HCT116 (cell line): ENCODE data around the gene ZC3H12D. TPM values are rescaled to one million over a fixed set of nuclear protein-coding genes. Genes with fewer than 3 reads are reported as not detected.

ENCODE experiments used
- ATAC-seq: fragments of 200-7000 bp; cut with Tn5 transposase; 2 replicates; pipeline ENCODE4 v1.9.1; 2020; ENCODE audit warnings: mild to moderate bottlenecking, moderate library complexity
- BruUV-seq: library from RNA; stranded (reverse); fragments of 400-500 nt; replicated peaks from 2 replicates; lab custom pipeline; 2021; lab: Mats Ljungman, UMichigan
- CTCF ChIA-PET: fragments of 300-600 bp; sonication (Branson Sonifier 250); formaldehyde crosslinking; loops from one replicate; lab custom pipeline; 2021; ENCODE audit warnings: antibody characterized with exemption; lab: Charles Lee
- POLR2A ChIA-PET: fragments of 300-600, 350-600 bp; sonication (Branson Sonifier 250); formaldehyde crosslinking; loops from one replicate; lab custom pipeline; 2021; ENCODE audit warnings: antibody characterized with exemption; lab: Charles Lee
- RAD21 ChIA-PET, 2 experiments: fragments of 300-600 bp; sonication (Branson Sonifier 250); formaldehyde crosslinking; loops; one replicate each; lab custom pipeline; 2023; ENCODE audit warnings: low total read pairs in 2 of 2; ENCODE audit not compliant: uncharacterized antibody in 2 of 2, unreplicated experiment in 2 of 2, low non-redundant PET in 1 of 2; lab: Charles Lee
- DNase-seq: peaks from one replicate; pipeline ENCODE4 v3.0.0-alpha.2; 2010; ENCODE audit warnings: low read depth, low spot score
- H2AFZ ChIP-seq: fragments of 200-600 bp; shearing (Covaris generic), sonication (generic); 2 replicates; pipeline ENCODE4 v1.6.1; 2017; ENCODE audit warnings: low read depth, mixed run types, mixed read lengths, antibody characterized with exemption, low read length; ENCODE audit not compliant: poor library complexity, severe bottlenecking
- H3K27ac ChIP-seq: 2 replicates; pipeline ENCODE4 v1.5.1; 2012; ENCODE audit warnings: low read depth, low read length
- H3K27me3 ChIP-seq: fragments of 200-600 bp; sonication (generic); 2 replicates; pipeline ENCODE4 v1.6.1; 2016; ENCODE audit warnings: mixed run types, low read length, mixed read lengths; ENCODE audit not compliant: insufficient read depth
- H3K36me3 ChIP-seq, 2 experiments: fragments of 200-500 bp in 1 of 2; fragments of 200-600 bp in 1 of 2; sonication (Bioruptor generic) in 1 of 2; sonication (generic) in 1 of 2; 2 replicates each; pipeline versions ENCODE4 v1.5.1 to v1.6.1; 2014 to 2016; ENCODE audit warnings: low read length in 2 of 2, inconsistent platforms in 1 of 2, mixed read lengths in 1 of 2, mixed run types in 1 of 2; ENCODE audit not compliant: insufficient read depth in 2 of 2, control insufficient read depth in 1 of 2
- H3K4me1 ChIP-seq, 2 experiments: fragments of 200-600 bp in 1 of 2; sonication (generic) in 1 of 2; 2 replicates each; pipeline versions ENCODE4 v1.5.1 to v1.6.1; 2012 to 2017; ENCODE audit warnings: low read length in 2 of 2, inconsistent platforms in 1 of 2, mild to moderate bottlenecking in 1 of 2, mixed read lengths in 1 of 2, mixed run types in 1 of 2, moderate library complexity in 1 of 2; ENCODE audit not compliant: insufficient read depth in 2 of 2, control insufficient read depth in 1 of 2
- H3K4me2 ChIP-seq: fragments of 200-600 bp; sonication (generic); 2 replicates; pipeline ENCODE4 v1.6.1; 2017; ENCODE audit warnings: mixed run types, low read length, mixed read lengths
- H3K4me3 ChIP-seq, 2 experiments: fragments of 200-600 bp in 1 of 2; sonication (generic) in 1 of 2; replicated peaks in 1 of 2; 2 replicates each; pipeline ENCODE4 v1.5.1; 2011 to 2016; ENCODE audit warnings: low read length in 2 of 2, control low read depth in 1 of 2, low read depth in 1 of 2, mild to moderate bottlenecking in 1 of 2, mixed read lengths in 1 of 2, mixed run types in 1 of 2
- H3K79me2 ChIP-seq: fragments of 200-600 bp; sonication (generic); 2 replicates; pipeline ENCODE4 v1.6.1; 2017; ENCODE audit warnings: mild to moderate bottlenecking, mixed run types, low read length, moderate library complexity, mixed read lengths; ENCODE audit not compliant: insufficient read depth
- H3K9ac ChIP-seq: fragments of 200-600 bp; sonication (generic); 2 replicates; pipeline ENCODE4 v1.6.1; 2016; ENCODE audit warnings: low read length, mixed read lengths
- H3K9me2 ChIP-seq: fragments of 200-600 bp; sonication (generic), shearing (Covaris generic); 2 replicates; pipeline ENCODE4 v1.6.1; 2017; ENCODE audit warnings: mixed run types, mild to moderate bottlenecking, moderate library complexity; ENCODE audit not compliant: insufficient read depth
- H3K9me3 ChIP-seq, 2 experiments: fragments of 200-500 bp in 1 of 2; fragments of 200-600 bp in 1 of 2; sonication (Bioruptor generic) in 1 of 2; sonication (generic) in 1 of 2; 2 replicates each; pipeline ENCODE4 v1.6.1; 2014 to 2017; ENCODE audit warnings: low read length in 2 of 2, mixed read lengths in 2 of 2, inconsistent platforms in 1 of 2, low read depth in 1 of 2, mild to moderate bottlenecking in 1 of 2, mixed run types in 1 of 2, moderate library complexity in 1 of 2; ENCODE audit not compliant: control insufficient read depth in 1 of 2, insufficient read depth in 1 of 2
- H4K20me1 ChIP-seq: fragments of 200-600 bp; sonication (generic), shearing (Covaris generic); 2 replicates; pipeline ENCODE4 v1.6.1; 2017; ENCODE audit warnings: mixed run types, mild to moderate bottlenecking, moderate library complexity; ENCODE audit not compliant: insufficient read depth
- CBX3 ChIP-seq: IDR thresholded peaks from 2 replicates; pipeline ENCODE4 v1.6.1; 2012; ENCODE audit warnings: low read depth
- CEBPB ChIP-seq: IDR thresholded peaks from 2 replicates; pipeline ENCODE4 v1.6.1; 2012; ENCODE audit warnings: low read depth
- EGR1 ChIP-seq: IDR thresholded peaks from 2 replicates; pipeline ENCODE4 v1.6.1; 2012; ENCODE audit warnings: low read depth
- EZH2 ChIP-seq: fragments of 200-600 bp; sonication (generic); IDR thresholded peaks from 2 replicates; pipeline ENCODE4 v1.6.1; 2017; ENCODE audit warnings: antibody characterized with exemption, mixed run types
- EZH2phosphoT487 ChIP-seq: fragments of 200-600 bp; IDR thresholded peaks from 2 replicates; pipeline ENCODE4 v1.6.1; 2018; ENCODE audit warnings: antibody characterized with exemption, borderline replicate concordance
- MAX ChIP-seq: IDR thresholded peaks from 2 replicates; pipeline ENCODE4 v1.6.1; 2012
- POLR2A ChIP-seq: IDR thresholded peaks from 2 replicates; pipeline ENCODE4 v1.7.0; 2011; ENCODE audit warnings: borderline replicate concordance; ENCODE audit not compliant: insufficient read depth, insufficient read length; ENCODE audit errors: extremely low read depth
- POLR2AphosphoS5 ChIP-seq: IDR thresholded peaks from 2 replicates; pipeline ENCODE4 v1.6.1; 2011; ENCODE audit warnings: mild to moderate bottlenecking, low read depth, low read length, moderate library complexity
- RAD21 ChIP-seq: IDR thresholded peaks from 2 replicates; pipeline ENCODE4 v1.6.1; 2012; ENCODE audit warnings: low read depth, mild to moderate bottlenecking
- REST ChIP-seq: IDR thresholded peaks from 2 replicates; pipeline ENCODE4 v1.6.1; 2012; ENCODE audit warnings: low read depth
- SP1 ChIP-seq: IDR thresholded peaks from 2 replicates; pipeline ENCODE4 v1.6.1; 2012; ENCODE audit warnings: low read depth
- TCF7L2 ChIP-seq: IDR thresholded peaks from 2 replicates; pipeline ENCODE4 v1.7.0; 2011; ENCODE audit warnings: borderline replicate concordance, inconsistent platforms; ENCODE audit not compliant: insufficient read depth, insufficient read length; ENCODE audit errors: extremely low read depth
- YY1 ChIP-seq: IDR thresholded peaks from 2 replicates; pipeline ENCODE4 v1.6.1; 2011; ENCODE audit warnings: low read length, low read depth, moderate library complexity, mild to moderate bottlenecking; ENCODE audit not compliant: insufficient replicate concordance; ENCODE audit errors: extremely low read depth
- ZFX ChIP-seq: fragments of 450-650 bp; IDR thresholded peaks from 2 replicates; pipeline ENCODE4 v1.6.1; 2017
- intact Hi-C: fragments of 100-400 bp; cut with micrococcal nuclease; formaldehyde crosslinking; loops from 2 replicates; pipeline ENCODE4 v1.10.0; 2022
- total RNA-seq: library from RNA; stranded (reverse); gene quantifications from one replicate; pipeline ENCODE4 v1.2.1, GENCODE V29; 2021; ENCODE audit not compliant: unreplicated experiment

Gene ZC3H12D
- total RNA-seq, 1 experiment from 2014 or later: 0.30 TPM

- H3K27me3 ChIP-seq: no peaks in the 10 kb centered on the region
- RAD21 ChIA-PET: interaction anchor here in 1 of 2 experiments (1.0 kb wide), 1 partner anchor 352 kb away, joined by 3 read pairs; no protein-coding TSS in a partner anchor
- H4K20me1 ChIP-seq: no peaks in the 10 kb centered on the region
- H3K79me2 ChIP-seq: no peaks in the 10 kb centered on the region
- TF ChIP-seq EZH2: no peak
- no peak for TF ChIP-seq CEBPB
- TF ChIP-seq TCF7L2: no peak
- TF ChIP-seq SP1: no peak
- TF ChIP-seq POLR2A: no peak
- no peak for TF ChIP-seq EGR1
- TF ChIP-seq POLR2AphosphoS5: no peak
- no peak for TF ChIP-seq ZFX
- TF ChIP-seq EZH2phosphoT487: no peak
- no peak for TF ChIP-seq CBX3
- no peak for TF ChIP-seq YY1
- no peak for TF ChIP-seq MAX
- no peak for TF ChIP-seq RAD21
- no peak for TF ChIP-seq REST
- H3K4me1 ChIP-seq: peaks cover 0 to 7% of the 10 kb centered on the region in 2 experiments; a peak in 2 of 4 replicates
- H3K27ac ChIP-seq: no peak overlapping the region
- BruUV-seq: no TSS peak
- POLR2A ChIA-PET: no interaction called here
- no peaks in the 10 kb centered on the region for H3K9me3 ChIP-seq
- H3K4me3 ChIP-seq: no peak overlapping the region
- DNase-seq (no peak), ATAC-seq (no peak)
- intact Hi-C loops: loop anchor here (2.0 to 5.0 kb wide), 3 partner anchors 83 to 875 kb away; no protein-coding TSS in a partner anchor
- H2AFZ ChIP-seq: no peak overlapping the region
- H3K9ac ChIP-seq: no peak overlapping the region
- H3K4me2 ChIP-seq: no peak overlapping the region
- CTCF ChIA-PET: interaction anchor here (1.0 kb wide), 1 partner anchor 405 kb away, joined by 3 read pairs; no protein-coding TSS in a partner anchor
- H3K9me2 ChIP-seq: no peaks in the 10 kb centered on the region
- no peaks in the 10 kb centered on the region for H3K36me3 ChIP-seq
These were observed 50.9 kb downstream of the ZC3H12D start for GRCh38 chr6:149433881-149434280.
